ENCODE measurements around the gene SFTPB.
"Not testable (repeated sequence)": the region's sequence is repeated elsewhere in the genome, so short reads cannot be mapped to it uniquely, and the experiment has no call there.

The SFTPB gene

GRCh38 chr2:85668009-85668856 lies at the start of gene SFTPB:
SFTPB (minus strand) TSS chr2:85668199; CDS start chr2:85668183, 16 bp downstream.
- peak; percentile 31 for DNase-seq (ENCODE audit: low read depth)

- no peak for DNase-seq (ENCODE audit: low read depth)
Observed at GRCh38 chr2:85717308-85718008, 49.5 kb upstream of the SFTPB start.

GRCh38 chr2:85716346-85716914 lies 48.4 kb upstream of the SFTPB start:
- no peak for DNase-seq (ENCODE audit: low read depth)

GRCh38 chr2:85714841-85715240 lies 46.8 kb upstream of the SFTPB start:
- DNase-seq (ENCODE audit: low read depth) = no peak

GRCh38 chr2:85714421-85714820 lies 46.4 kb upstream of the SFTPB start:
- not testable (repeated sequence) for DNase-seq (ENCODE audit: low read depth)

GRCh38 chr2:85713836-85714235 lies 45.8 kb upstream of the SFTPB start:
- no peak for DNase-seq (ENCODE audit: low read depth)

GRCh38 chr2:85712849-85713612 lies 45.0 kb upstream of the SFTPB start:
- DNase-seq (ENCODE audit: low read depth) = peak; percentile 46

- no peak for DNase-seq (ENCODE audit: low read depth)
Observed at GRCh38 chr2:85712336-85712735, 44.3 kb upstream of the SFTPB start.

GRCh38 chr2:85711578-85712060 lies 43.6 kb upstream of the SFTPB start:
- DNase-seq (ENCODE audit: low read depth) = no peak

GRCh38 chr2:85710687-85711577 lies 42.9 kb upstream of the SFTPB start:
- peak; percentile 88 for DNase-seq (ENCODE audit: low read depth)

GRCh38 chr2:85709401-85709811 lies 41.4 kb upstream of the SFTPB start:
- DNase-seq (ENCODE audit: low read depth) = peak; percentile 67

- no peak for DNase-seq (ENCODE audit: low read depth)
Observed at GRCh38 chr2:85708641-85709040, 40.6 kb upstream of the SFTPB start.

- peak; percentile 94 for DNase-seq (ENCODE audit: low read depth)
Observed at GRCh38 chr2:85707304-85707703, 39.3 kb upstream of the SFTPB start.

GRCh38 chr2:85706599-85707296 lies 38.7 kb upstream of the SFTPB start:
- no peak for DNase-seq (ENCODE audit: low read depth)

- no peak for DNase-seq (ENCODE audit: low read depth)
Observed at GRCh38 chr2:85706063-85706462, 38.1 kb upstream of the SFTPB start.

GRCh38 chr2:85705680-85706039 lies 37.7 kb upstream of the SFTPB start:
- DNase-seq (ENCODE audit: low read depth) = peak; percentile 100

GRCh38 chr2:85704800-85705679 lies 37.0 kb upstream of the SFTPB start:
- DNase-seq (ENCODE audit: low read depth) = peak; percentile 89

GRCh38 chr2:85704038-85704437 lies 36.0 kb upstream of the SFTPB start:
- DNase-seq (ENCODE audit: low read depth) = no peak

- no peak for DNase-seq (ENCODE audit: low read depth)
Observed at GRCh38 chr2:85703329-85703728, 35.3 kb upstream of the SFTPB start.
